ENCODE measurements around the gene THSD4. TPM values are rescaled to one million over a fixed set of nuclear protein-coding genes. Genes with fewer than 3 reads are reported as not detected.

The THSD4 gene
- polyA plus RNA-seq, 1 experiment = 45.8 TPM

DNA sequence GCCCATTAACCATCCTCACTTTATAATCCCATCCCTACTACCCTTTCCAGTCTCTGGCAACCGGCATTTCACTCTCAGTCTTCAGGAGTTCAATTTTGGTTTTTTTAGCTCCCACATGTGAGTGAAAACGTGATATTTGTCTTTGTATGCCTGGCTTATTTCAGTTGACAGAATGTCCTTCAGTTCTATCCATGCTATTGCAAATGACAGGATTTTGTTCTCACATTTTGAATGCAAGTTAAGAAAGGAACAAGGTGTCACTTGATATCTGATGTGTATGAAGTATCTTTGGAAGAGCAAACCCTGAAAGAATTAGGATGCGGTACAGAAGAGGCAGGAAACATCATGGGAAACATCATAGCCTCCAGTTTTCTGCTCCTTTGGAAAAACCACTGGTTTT lies 298.1 kb downstream of the THSD4 start:
- ChIA-PET POLR2A (no interaction called here), CTCF (interaction anchor here (0.9 to 1.3 kb wide), 3 partner anchors 12 to 30 kb away, joined by 4 read pairs; no protein-coding TSS in a partner anchor)
- H3K9me3 ChIP-seq (ENCODE audit: control insufficient read depth, insufficient read depth, low read length) = no peaks in the 10 kb centered on the region
- no peak for DNase-seq (ENCODE audit: low read depth, low spot score)
- TF ChIP-seq, protein P1, sequence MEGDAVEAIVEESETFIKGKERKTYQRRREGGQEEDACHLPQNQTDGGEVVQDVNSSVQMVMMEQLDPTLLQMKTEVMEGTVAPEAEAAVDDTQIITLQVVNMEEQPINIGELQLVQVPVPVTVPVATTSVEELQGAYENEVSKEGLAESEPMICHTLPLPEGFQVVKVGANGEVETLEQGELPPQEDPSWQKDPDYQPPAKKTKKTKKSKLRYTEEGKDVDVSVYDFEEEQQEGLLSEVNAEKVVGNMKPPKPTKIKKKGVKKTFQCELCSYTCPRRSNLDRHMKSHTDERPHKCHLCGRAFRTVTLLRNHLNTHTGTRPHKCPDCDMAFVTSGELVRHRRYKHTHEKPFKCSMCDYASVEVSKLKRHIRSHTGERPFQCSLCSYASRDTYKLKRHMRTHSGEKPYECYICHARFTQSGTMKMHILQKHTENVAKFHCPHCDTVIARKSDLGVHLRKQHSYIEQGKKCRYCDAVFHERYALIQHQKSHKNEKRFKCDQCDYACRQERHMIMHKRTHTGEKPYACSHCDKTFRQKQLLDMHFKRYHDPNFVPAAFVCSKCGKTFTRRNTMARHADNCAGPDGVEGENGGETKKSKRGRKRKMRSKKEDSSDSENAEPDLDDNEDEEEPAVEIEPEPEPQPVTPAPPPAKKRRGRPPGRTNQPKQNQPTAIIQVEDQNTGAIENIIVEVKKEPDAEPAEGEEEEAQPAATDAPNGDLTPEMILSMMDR (IDR thresholded peaks at IDR 0.05; ENCODE audit: low read depth, low read length) = no peak
- no peak overlapping the region for H3K4me3 ChIP-seq (ENCODE audit: low read depth, low read length)
- H3K27ac ChIP-seq (ENCODE audit: low read depth, low read length) = no peak overlapping the region
- H3K27me3 ChIP-seq (ENCODE audit: control insufficient read depth, insufficient read depth, low read length) = no peaks in the 10 kb centered on the region

DNA sequence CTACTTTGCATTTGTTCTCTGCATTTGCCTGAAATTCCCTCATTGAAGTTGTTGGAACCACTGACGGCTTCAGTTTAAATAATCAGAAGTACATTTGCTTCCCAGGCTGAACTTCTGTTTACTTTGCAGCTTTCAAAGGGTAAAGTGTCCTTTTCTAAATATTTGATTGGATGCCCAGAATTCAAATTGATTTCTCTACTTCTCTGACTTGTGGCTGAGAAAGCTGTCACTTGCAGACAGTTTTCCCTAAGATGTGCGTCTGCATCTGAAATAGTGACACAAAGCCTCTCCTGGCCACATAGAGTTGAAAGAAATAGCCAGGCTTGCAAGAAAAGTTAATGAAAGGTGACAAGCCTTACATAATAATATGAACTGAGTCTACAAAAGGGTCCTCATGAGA lies 299.6 kb downstream of the THSD4 start:
- no peak overlapping the region for H3K27ac ChIP-seq (ENCODE audit: low read depth, low read length)
- DNase-seq (ENCODE audit: low read depth, low spot score) = no peak
- H3K4me3 ChIP-seq (ENCODE audit: low read depth, low read length) = no peak overlapping the region
- ChIA-PET POLR2A (no interaction called here), CTCF (no interaction called here)
- no peaks in the 10 kb centered on the region for H3K27me3 ChIP-seq (ENCODE audit: control insufficient read depth, insufficient read depth, low read length)
- TF ChIP-seq, protein P1 (IDR thresholded peaks at IDR 0.05; ENCODE audit: low read depth, low read length) = no peak
- no peaks in the 10 kb centered on the region for H3K9me3 ChIP-seq (ENCODE audit: control insufficient read depth, insufficient read depth, low read length)

DNA sequence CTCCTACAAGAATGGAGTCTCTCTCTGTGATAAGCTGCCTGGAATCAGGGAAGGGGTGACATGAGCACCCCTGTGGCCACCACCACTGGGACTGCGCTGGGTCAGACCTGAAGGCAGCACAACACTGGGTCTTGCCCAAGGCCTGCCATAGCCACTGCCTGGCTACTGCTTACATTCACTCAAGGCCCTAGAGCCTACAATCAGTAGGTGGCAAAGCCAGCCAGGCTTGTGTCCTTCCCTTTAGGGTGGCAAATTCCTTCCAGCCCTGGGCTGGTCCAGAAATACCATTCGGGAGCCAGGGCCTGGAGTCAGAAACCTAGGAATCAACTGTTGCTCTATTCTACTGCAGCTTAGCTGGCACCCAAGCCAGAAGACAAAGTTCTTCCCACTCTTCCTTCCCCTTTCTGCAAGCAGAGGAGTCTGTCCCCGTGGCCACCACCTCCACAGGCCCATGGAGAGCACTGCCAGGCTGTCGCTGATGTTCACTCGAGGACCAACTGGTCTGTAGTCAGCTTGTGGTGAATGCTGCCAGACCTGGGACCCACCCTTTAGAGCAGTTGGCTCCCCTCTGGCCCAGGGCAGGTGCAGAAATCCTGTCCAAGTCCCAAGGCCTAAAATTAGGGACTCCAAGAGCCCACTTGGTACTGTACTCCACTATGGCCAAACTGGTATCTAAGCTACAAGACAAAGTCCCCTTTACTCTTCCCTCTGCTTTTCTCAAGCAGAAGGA lies 307.4 kb downstream of the THSD4 start:
- no peaks in the 10 kb centered on the region for H3K9me3 ChIP-seq (ENCODE audit: control insufficient read depth, insufficient read depth, low read length)
- DNase-seq (ENCODE audit: low read depth, low spot score) = no peak
- no peak overlapping the region for H3K27ac ChIP-seq (ENCODE audit: low read depth, low read length)
- no peak overlapping the region for H3K4me3 ChIP-seq (ENCODE audit: low read depth, low read length)
- TF ChIP-seq, protein P1 (IDR thresholded peaks at IDR 0.05; ENCODE audit: low read depth, low read length) = no peak
- CTCF ChIA-PET = no interaction called here
- H3K27me3 ChIP-seq (ENCODE audit: control insufficient read depth, insufficient read depth, low read length) = no peaks in the 10 kb centered on the region
- POLR2A ChIA-PET = no interaction called here

DNA sequence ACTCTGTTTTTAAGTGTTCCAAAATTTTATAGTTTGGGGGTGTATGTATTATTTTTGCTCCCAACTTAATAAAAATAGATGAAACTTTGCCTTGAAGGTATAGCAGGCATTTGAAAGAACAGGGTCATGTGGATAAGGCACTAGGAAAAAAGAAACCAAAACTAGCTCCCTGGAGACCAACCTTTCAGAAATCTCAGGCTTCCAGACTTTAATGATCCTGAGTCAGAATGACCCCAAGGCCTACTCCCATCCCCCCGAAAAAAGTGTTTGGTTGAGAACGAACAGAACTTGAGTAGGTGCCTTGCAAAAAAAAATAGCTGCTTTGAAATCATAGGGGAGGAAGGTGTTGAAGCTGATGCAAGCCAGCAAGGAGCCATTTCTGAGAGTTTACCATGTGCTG lies 309.5 kb downstream of the THSD4 start:
- H3K4me3 ChIP-seq (ENCODE audit: low read depth, low read length) = no peak overlapping the region
- ChIA-PET POLR2A (no interaction called here), CTCF (interaction anchor here (0.9 to 2.0 kb wide), 2 partner anchors 16 to 19 kb away, joined by 3 to 6 read pairs; no protein-coding TSS in a partner anchor)
- TF ChIP-seq, protein P1 (IDR thresholded peaks at IDR 0.05; ENCODE audit: low read depth, low read length) = no peak
- no peaks in the 10 kb centered on the region for H3K9me3 ChIP-seq (ENCODE audit: control insufficient read depth, insufficient read depth, low read length)
- no peak overlapping the region for H3K27ac ChIP-seq (ENCODE audit: low read depth, low read length)
- no peak for DNase-seq (ENCODE audit: low read depth, low spot score)
- no peaks in the 10 kb centered on the region for H3K27me3 ChIP-seq (ENCODE audit: control insufficient read depth, insufficient read depth, low read length)

DNA sequence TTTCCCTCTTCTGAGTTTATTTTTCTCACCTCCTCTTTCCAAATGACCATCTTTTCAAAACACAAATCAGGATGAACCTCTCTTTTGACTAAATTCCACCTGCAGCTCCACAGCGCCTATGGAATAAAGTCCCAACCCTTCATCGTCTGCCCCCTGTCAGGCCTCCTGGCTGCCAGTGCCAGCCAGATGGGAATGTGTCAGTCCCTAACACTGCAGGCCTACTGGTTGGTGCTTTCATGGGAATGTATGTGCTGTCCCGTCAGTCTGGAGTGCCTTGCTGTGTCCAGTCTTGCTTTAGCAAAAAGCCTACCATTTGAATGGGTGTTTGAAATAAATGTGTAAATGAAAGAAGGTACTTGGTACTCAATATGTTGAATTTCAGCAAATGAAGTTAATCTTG lies 310.1 kb downstream of the THSD4 start:
- Histone ChIP-seq H3K4me3 (ENCODE audit: low read depth, low read length) (no peak overlapping the region), H3K27ac (ENCODE audit: low read depth, low read length) (no peak overlapping the region), H3K9me3 (ENCODE audit: control insufficient read depth, insufficient read depth, low read length) (no peaks in the 10 kb centered on the region), H3K27me3 (ENCODE audit: control insufficient read depth, insufficient read depth, low read length) (no peaks in the 10 kb centered on the region)
- CTCF ChIA-PET = interaction anchor here (2.0 kb wide), 1 partner anchor 15 kb away, joined by 6 read pairs; no protein-coding TSS in a partner anchor
- TF ChIP-seq, protein P1 (IDR thresholded peaks at IDR 0.05; ENCODE audit: low read depth, low read length) = no peak
- POLR2A ChIA-PET = no interaction called here
- DNase-seq (ENCODE audit: low read depth, low spot score) = no peak

Measured in AG04450 (cell line).